ENCODE measurements around the gene DEFB115.
"Not testable (repeated sequence)": the region's sequence is repeated elsewhere in the genome, so short reads cannot be mapped to it uniquely, and the experiment has no call there.

Gene DEFB115, protein sequence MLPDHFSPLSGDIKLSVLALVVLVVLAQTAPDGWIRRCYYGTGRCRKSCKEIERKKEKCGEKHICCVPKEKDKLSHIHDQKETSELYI

DNA sequence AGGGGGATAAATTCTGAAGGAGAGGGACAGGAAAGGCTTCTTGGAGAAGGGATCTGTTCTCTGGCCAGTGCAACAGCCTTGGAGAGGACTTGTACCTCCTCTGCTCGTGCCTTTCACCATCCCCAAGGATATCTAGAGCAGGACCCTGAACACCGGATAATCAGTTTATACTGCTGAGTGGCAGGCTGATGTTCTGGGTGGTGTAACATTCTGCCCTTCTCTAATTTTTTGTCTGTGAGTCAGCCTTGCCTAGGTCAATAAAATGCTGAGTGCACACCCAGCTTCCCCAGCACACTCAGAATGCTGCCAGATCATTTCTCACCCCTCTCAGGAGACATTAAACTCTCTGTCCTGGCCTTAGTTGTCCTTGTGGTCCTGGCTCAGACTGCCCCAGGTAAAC lies at the start of gene DEFB115:
TSS of gene DEFB115 (plus strand) at position 301 of the 400 bp plus-strand sequence. CDS start at position 301, 0 bp downstream.
- DNase-seq, result no peak

DNA sequence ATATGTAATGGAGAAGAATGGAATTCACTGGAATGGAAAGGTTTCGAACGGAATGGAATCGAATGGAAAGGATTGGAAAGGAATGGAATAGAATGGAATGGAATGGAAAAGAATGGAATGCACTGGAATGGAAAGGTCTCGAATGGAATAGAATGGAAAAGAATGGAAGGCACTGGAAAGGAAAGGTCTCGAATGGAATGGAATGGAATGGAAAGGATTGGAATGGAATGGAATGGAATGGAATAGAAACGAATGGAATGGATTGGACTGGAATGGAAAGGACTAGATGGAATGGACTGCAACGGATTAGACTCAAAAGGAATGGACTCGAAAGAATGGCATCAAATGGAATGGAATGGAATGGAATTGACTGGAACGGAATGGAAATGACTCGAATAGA lies 20.5 kb upstream of the DEFB115 start:
- DNase-seq, result no peak

DNA sequence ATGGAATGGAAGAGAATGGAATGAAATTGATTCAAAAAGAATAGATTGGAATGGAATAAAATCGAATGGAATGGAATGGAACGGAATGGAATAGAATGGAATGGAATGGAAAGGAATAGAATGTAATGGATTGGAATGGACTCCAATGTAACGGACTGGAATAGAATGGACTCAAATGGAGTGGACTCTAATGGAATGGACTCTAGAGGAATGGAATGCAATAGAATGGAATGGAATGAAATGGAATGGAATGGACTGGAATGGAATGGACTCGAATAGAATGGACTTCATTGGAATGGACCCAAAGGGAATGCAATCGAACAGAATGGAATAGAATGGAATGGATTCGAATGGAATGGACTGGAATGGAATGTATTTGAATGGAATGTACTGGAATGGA lies 19.7 kb upstream of the DEFB115 start:
- DNase-seq, result no peak

DNA sequence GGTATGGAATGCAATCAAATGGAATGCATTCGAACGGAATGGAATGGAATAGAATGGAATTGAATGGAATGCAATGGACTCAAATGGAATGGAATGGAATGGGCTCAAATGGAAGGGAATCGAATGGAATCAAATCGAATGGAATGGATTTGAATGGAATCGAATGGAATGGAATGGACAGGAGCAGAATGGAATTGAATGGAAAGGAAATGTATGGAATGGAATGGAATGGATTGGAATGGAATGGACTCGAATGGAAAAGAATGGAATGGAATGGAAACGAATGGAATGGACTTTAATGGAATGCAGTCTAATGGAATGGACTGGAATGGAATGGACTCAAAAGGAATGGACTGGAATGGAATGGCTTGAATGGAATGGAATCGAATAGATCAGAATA lies 18.3 kb upstream of the DEFB115 start:
- DNase-seq, result no peak

DNA sequence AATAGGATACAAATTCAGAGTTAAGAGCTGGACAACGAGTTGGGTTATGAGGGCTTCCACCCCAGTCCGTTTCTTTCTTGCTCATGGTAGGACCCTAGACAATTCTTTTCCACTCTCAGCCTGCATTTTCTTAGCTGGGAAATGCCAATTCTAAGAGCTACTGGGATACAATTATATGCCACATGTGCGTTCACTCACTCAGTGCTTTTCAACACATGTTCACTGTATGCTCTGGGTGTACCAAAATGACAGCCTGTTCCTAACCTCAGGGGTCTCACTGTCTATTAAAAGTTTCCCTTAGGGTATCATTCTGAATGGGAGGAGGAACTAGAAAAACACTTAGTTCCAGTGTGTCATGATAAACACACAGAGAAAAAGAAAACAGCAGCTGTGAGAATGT lies 505 bp upstream of the DEFB115 start:
- DNase-seq, result no peak

DNA sequence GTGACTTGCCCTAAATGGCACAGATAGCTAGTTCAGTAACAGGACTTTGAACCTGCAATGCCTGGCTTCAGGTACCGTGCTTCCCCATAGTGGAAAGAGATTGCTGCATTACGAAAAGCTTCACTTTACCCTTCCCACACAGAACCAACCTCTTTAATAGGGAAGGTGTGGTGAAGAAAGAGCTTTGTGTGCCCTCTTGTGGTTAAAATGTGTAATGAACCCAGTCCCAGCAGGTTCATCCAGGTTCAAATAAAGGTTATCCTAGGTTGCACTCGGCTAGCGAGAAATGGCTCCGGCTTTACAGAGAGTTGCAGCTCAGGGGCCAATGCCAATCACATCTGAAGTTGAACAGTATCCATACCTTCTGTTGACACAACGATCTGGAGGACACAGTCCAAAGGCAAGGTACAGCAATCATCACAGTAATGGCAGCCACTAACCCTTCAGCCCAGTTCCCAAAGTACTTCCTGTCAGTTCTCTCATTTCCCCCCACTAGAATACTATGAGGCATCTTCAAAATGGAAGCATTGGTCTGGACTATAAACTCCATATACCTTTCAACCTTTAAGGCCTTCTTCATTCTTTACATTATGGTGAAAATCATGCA lies 3.0 kb downstream of the DEFB115 start:
- DNase-seq, result no peak

DNA sequence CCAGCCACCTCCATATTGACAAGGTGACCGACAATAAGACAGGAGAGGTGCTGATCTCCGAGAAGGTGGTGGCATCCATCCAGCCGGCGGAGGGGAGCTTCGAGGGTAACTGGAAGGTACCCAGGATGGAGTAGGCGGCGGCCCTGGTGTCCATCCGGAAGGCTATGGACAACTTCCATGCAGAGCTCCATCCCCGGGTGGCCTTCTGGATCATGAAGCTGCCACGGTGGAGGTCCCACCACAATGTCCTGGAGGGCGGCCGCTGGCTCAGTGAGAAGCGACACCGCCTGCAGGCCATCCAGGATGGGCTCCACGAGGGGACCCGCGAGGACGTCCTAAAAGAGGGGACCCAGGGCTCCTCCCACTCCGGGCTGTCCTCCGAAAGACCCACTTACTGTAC lies 17.0 kb downstream of the DEFB115 start:
- DNase-seq, result no peak

DNA sequence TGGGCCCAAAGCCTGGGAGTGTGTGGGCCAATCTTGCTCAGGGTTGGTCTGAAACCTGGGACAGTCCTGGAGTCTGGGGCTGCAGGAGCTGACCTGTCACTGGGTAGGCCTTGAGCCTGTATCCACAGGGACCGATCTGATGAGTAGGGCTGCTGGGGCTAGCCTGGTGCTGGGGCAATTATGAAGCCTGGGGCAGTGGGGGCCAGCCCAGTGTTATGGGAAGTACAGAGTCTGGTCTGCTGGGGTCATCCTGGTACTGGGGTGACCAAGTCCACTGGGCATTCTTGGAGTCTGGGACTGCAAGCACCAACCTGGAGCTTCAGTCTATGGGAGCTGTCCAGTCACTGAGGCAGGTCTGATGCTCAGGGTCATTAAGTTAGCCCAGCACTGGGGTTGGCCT lies 20.7 kb downstream of the DEFB115 start:
- DNase-seq, result no peak

DNA sequence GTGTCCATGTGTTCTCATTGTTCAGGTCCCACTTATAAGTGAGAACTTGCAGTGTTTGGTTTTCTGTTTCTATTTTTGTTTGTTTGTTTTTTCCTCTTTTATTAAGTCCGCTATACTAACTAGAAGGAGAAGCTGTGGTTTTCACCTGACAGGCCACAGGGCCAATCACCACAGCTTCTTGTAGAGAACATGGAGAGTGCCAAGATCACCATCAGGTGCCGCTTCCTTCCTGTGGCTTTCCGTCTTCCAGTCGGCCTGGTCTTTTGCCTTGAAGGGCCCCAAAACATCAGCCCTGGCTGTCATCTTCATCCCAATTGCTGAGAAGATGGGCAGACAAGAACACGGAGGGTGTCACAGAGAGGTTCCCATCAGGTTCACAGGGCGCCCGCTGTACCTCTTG lies 27.5 kb downstream of the DEFB115 start:
- not testable (repeated sequence) for DNase-seq

DNA sequence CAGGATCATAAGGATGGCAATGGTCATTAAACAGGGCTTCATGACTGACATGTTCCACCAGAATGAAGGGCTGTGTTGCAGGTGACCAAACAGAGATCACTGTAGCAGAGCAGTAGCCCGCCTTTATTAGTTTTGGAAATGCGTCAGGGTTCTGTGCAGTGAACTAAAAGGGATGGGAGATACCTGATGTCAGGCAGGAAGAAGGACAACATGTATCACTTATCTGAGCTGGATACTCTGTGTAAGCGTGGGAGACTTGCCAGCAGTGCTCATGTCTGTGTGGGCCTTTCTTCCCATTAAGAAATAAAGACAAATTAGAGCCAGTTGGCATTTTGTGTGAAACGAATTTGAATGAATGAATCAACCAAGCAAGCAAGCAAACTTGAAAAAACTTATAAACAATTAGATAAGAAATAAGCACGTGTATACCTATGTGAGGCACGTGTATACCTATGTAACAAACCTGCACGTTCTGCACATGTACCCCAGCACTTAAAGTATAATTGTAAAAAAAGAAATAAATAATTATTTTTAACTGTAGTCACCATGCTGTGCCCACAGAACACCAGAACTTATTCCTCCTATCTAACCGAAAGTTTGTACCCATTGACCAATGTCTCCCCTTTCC lies 51.2 kb downstream of the DEFB115 start, which contains the start of gene DEFB116:
TSS of gene DEFB116 (minus strand) at position 51 of the 628 bp plus-strand sequence. CDS start at position 51, 0 bp downstream.
- DNase-seq, result no peak

All from GF-D8 (cell line).